DMS79 (cell line): ENCODE results near the gene CEP83.
"Not testable (repeated sequence)": the region's sequence is repeated elsewhere in the genome, so short reads cannot be mapped to it uniquely, and the experiment has no call there.

ENCODE experiments used
- DNase-seq: peaks from one replicate; lab custom pipeline; 2025; lab: John Stamatoyannopoulos, UW

The CEP83 gene

DNA sequence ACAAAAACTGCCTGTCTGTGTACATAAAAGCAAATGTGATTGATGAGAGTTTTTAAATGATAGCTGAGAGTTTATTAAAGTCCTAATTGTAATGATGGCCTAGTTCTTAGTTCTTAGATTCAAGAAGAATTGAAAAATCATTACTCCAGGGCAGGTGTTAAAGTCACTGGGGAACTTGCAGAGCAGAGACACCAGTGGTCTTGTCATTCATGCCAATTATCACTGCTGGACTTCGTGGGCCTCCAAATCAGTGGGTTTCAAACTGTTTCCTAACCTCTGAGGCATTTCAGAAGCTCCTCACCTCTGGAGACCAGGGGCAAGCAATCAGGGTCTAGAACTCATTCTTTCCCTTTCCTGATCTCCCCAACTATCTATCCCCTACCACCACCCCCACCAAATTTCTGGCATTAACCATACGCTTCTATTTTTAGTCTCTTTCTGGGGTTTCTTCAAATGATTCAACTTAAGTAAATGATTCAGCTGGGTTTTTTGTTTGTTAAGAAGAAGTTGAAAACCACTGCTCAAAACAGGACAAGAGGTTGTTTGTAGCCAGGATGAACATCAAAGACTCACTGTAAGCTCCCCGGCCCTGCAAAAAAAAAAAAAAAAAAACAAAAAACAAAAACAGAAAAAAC lies 80.1 kb downstream of the CEP83 start:
- no peak for DNase-seq

DNA sequence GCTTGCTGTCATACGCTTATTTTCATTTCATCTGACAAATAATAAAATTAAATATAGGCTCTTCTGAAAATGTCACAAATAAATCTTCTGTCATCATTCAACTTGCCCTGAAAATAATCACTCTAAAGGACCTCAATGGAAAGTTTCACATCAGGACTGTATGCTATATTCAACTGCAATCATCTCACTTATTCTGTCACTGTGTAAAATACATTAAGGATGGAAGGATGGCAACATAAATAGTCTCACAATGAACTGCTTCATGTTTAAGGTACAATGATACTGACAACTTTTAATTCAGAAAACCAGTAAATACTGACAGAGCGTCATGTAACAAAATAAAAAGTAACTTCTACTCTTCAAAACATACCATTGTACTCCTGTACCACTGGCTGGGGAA lies 82.1 kb downstream of the CEP83 start:
- DNase-seq = no peak

DNA sequence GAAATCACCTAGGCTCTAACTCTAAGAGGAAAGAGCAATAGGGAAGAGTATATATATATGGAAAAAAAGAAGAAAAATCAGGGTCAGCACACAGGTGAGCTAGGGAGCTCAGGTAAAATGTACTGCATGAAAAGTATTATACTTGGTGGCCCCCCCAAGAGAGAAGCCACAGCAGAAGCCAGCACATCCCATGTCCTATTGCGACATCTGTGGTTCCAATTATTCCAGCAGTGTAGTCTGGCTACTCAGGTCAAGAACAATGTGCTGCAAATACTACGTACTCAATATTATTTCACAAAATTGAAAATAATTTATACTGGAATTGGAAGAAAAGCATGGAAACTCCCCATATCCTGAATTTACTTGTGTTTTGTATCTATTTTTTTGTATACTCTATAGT lies 85.5 kb downstream of the CEP83 start:
- no peak for DNase-seq

DNA sequence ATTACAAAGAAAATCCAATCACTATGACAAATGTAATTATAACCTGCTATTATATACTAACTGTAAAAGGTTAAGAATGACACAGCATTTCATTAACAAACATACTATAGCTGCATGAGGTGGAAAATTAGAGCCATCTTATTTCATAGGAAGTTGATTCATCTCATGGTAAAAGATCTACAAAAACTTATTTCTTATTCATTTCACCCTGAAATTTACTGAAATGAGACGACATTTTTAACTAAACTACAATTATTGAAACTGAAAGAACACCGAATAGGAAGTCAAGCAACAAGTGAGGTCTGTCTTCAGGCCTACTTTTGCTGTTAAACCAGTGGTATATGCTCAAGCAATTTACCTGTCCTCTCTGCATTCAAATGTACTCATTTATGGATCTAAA lies 87.2 kb downstream of the CEP83 start:
- no peak for DNase-seq

DNA sequence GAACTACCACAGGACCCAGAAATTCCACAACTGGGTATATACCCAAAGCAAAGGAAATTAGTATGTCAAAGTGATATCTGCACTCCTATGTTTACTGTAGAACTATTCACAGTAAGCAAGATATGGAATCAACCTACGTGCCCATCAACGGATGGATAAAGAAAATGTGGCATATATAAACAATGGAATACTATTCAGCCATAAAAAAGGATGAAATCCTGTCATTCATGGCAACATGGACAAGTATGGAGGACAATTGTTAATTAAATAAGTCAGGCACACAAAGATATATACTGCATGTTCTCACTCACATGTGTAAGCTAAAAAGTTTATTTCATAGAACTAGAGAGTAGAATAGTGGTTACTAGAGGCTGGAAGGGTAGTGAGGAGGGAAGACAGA lies 97.0 kb downstream of the CEP83 start:
- DNase-seq = no peak

DNA sequence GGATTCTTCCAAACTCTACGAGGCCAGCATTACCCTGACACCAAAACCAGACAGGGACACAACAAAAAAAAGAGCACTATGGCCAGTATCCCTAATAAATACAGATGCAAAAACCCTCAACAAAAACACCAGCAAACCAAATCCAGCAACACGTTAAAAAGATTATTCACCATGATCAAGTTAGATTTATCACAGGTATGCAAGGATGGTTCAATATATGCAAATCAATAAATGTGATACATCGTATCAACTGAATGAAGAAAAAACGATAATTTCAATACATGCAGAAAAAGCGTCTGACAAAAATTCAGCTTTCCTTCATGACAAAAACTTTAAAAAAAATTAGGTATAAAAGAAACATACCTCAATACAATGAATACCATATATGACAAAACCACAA lies 99.9 kb downstream of the CEP83 start:
- no peak for DNase-seq

DNA sequence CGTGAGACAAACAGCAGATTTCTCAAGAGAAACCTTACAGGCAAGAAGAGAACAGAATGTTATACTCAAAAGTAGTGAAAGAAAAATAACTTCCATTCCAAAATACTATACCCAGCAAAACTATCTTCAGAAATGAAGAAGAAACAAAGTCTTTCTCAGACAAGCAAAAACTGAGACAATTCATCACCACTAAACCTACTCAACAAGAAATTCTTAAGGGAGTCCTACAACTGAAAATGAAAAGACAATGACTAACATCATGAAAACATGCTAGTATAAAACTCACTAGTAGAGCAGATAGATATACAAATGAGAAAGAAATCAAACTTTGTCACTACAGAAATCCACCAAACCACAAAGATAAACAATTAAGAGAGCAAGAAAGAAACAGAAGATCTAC lies 106.5 kb downstream of the CEP83 start:
- no peak for DNase-seq

DNA sequence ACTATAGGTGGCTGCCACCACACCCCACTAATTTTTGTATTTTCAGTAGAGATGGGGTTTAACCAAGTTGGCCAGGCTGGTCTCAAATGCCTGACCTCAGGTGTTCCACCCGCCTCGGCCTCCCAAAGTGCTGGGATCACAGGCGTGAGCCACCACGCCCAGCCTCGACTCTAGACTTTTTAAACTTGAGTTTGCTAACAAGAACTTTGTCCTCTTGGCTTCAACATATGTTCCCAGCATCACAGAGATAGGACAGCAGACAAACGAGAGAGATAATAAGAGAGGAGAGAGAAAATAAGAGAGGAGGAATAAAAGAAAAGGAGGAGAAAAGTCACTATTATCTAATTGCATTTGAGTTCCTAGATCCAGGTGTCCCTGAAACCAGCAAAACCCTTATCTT lies 119.1 kb downstream of the CEP83 start:
- no peak for DNase-seq

DNA sequence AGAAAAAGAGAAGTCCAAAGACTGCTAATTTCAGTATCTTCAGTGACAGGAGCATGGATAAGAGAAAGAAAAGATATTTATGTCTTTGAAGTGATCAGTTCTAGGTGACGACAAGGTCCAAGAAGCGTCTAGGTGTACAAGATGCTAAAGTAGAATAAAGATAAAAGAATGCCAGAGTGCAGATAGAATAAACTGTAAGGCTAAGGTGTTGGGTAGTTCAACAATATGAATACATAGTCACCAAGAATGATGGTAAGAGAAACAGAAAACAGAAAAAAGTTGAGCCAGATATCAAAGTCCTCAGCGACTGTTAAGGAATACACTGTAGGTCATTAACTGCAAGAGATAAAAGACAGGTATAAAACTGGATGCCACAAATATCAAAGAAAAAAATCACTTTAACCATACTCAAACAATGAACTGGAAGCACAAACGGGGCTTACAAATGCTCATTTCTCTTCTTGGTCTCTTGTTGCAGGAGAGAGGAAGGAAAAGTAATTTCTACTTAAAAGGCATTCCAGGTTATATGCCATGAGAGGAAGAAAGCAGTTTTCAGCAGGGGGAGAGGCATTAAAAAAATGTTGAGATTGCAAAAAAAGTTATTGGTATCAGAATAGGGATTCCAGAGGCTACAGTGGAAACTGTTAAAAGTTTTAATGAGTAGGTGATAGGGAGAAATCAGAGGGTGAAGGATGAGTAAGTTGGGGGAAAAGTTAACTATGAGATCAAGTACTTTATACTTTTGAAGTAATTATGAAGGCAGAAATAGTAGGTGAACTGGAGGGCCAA lies 121.5 kb downstream of the CEP83 start:
- no peak for DNase-seq

DNA sequence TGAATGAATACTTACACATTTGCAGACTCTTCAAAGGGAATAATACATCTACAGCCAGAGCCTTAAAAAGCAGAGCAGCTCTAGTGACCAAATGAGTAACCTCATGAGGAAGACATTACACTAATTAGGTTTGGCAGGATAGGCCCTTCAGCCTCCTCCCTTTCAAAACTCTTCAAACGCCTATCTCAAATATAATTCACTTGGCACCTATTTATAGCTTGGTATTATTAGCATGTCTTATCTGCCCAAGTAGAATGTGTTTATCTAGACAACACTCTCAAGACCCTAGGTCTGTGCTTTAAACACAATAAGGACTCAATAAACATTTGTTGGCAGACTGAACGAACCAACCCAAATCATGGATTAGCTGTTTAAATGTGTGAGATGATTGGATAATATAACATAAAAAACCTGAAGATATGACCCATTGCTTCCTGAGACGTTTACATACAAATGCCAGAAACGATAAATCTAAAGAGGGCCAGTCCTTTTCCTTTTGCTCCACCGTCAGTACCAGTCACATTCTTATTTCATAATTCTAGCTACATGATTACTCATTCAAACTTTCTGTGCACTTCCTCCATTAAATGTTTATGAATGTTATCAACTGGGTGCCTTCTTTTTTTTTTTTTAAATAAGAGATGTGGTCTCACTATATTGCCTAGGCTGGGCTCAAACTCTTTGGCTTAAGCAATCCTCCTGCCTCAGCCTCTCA lies 123.3 kb downstream of the CEP83 start:
- DNase-seq = no peak

DNA sequence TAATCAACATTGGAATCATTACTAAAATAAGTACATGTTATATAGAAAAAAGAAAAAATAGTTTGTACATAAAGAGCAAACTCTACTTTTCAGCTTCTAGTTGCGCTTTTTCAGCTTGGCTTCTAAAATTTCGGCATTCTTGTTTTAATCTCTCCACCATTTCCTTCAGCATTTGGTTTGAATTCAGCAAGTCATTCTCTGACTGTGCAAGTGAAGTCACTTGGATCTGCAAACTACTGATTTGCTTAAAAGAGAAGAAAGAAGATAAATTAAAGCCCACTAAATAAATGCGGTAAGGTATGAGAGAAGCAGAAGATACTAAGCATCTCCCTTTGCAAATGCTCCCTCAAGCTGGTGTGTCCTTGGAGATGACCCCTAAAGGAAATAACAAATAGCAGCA lies 126.3 kb downstream of the CEP83 start:
- no peak for DNase-seq

DNA sequence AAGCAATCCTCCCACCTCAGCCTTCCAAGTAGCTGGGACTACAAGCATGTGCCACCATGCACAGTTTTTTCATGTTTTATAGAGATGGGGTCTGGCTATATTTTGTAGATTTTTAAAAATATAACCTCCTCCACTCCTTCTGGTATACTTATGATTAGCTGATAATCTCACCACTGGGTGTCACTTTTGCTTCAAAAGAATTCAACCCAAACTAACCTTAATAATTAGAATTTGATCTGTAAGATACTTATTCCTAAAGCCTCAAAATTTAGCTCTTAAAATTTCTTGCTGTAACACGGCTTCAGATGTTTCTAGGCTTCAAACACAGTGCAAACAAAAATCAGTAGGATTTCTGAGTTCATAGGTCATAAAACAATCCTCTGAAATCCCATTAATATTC lies 130.3 kb downstream of the CEP83 start:
- DNase-seq = no peak

DNA sequence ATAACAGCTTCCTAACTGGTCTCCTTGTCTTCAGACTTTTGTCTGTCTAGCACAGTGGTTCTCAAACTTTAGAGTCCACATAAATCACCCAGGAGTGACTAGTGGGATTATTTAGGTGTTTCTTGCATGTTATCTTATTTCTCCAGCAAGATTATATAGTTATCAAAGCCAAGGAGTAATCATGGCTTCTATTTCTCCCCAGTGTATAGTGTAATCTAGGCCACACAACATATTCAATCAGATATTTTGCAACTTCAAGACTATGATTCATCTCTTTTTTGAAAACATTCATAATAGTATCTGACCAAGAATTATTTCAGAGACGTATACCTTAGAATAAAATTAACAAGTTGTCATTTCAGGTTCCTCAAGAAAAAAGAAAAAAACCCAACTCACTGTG lies 131.9 kb downstream of the CEP83 start:
- DNase-seq = no peak

DNA sequence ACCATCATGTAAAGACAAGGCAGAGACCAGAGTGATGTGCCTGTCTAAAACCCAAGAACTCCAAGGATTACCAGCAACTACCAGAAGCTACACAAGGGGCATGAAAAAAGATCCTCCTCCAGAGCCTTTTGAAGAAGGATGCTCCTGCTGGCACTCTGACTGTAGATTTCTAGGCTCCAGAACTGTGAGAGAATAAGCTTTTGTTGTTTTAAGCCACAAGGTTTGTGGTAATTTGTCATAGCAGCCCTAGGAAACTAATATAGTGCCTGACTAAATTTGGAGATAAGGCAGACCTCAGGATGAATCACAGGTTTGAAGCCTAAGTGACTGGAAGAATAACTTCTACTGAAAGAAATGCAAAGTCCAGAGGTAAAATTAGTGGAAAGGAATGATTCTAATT lies 132.9 kb downstream of the CEP83 start:
- no peak for DNase-seq

DNA sequence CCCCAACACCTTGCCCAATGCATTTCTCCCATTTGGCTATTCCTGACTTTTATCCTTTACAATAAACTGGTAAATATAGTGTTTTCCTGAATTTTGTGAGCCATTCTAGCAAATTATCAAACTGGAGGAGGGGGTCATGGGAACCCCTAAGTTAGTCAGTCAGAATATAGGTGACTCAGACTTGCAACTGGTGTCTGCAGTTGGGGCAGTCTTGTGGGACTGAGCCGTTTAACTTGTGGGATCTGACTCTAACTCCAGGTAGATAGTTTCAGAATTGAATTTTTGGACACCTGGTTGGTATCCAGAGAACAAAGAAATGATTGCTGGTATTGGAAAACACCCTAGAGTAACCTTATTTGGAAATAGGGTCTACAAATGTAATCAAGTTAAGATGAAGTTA lies 133.4 kb downstream of the CEP83 start:
- no peak for DNase-seq

DNA sequence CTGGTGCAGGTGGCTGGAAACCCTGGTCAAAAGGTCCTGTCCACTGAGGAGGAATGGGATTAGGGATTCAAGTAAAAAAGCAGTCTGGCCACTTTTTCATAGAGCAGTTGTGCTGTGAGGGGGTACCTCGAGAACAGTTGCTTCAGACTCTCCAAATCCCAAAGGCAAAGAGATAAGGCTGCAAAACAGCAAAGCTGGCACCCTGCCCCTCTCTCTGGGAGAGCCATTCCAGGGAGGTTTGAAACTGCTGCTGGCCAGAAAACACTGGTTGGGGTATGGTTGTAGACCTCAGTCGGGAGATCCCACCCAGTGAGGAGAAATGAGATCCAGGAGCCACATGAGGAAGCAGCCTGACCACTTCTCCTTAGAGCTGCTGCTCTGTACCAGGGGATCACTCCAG lies 137.3 kb downstream of the CEP83 start:
- no peak for DNase-seq

DNA sequence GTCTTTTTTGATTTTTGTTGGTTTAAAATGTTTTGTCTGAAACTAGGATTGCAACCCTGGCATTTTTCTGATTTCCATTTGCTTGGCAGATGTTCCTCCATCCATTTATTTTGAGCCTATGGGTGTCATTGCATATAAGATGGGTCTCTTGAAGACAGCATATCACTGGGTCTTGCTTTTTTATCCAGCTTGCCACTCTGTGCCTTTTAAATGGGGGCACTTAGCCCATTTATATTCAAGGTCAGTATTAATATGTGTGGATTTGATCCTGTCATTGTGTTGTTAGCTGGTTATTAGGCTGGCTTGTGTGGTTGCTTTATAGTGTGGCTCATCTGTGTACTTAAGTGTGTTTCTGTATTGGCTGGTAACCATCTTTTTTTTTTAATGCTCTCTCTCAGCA lies 139.6 kb downstream of the CEP83 start:
- no peak for DNase-seq

DNA sequence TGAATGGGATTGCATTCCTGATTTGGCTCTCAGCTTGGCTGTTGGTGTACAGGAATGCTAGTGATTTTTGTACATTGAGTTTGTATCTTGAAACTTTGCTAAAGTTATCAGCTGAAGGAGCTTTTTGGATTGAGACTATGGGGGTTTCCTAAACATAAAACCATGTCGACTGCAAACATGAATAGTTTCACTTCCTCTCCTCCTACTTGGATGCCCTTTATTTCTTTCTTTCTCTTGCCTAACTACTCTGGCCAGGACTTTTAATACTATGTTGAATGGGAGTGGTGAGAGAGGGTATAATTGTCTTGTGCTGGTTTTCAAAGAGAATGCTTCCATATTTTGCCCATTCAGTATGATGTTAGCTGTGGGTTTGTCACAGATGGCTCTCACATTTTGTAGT lies 141.5 kb downstream of the CEP83 start:
- DNase-seq = no peak

DNA sequence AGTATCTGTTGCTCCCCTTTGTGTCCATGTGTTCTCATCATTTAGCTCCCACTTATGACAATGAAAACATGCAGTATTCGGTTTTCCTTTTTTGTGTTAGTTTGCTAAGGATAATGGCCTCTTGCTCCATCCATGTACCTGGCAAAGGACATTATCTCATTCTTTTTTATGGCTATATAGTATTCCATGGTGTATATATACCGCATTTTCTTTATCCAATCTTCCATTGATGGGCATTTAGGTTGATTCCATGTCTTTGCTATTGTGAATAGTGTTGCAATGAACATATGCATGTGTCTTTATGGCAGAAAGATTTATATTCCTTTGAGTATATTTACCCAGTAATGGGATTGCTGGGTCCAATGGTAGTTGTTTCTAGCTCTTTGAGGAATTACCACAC lies 143.1 kb downstream of the CEP83 start:
- DNase-seq = not testable (repeated sequence)

DNA sequence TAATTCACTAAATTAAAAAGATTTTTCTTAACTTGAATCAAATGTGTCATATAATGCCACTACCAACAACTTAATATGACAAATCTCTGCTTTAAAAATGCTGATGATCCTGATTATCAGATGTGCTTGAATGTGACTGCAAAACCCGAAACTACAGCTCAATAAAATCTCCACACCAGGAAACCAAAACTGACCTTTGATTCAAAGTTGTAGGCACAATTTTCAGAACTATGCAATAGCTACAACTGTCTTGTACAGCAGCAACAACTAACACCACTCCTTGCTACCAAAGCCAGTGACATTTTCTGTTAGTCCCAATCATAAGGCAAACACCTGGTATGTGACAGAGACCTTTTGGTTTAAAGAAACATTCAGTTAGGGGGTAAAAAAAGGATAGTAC lies 147.3 kb downstream of the CEP83 start:
- no peak for DNase-seq

DNA sequence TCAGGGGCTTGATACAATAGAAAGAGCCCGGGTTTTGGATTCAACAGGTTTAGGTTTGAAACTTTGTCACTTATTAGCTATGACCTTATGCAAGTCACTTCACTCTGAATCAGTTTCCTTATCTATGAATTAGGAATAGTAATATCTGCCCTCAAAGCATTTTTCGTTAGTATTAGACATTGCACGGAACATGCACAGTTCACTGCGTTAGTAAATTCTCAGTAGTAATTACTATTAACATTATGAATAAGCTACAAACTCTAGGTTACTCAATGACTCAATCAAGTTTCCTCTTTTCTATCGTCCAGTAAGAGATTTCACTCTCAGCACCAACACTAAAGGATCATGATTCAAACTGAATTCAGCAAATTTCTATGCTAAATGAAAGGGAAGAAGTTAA lies 150.3 kb downstream of the CEP83 start:
- no peak for DNase-seq

DNA sequence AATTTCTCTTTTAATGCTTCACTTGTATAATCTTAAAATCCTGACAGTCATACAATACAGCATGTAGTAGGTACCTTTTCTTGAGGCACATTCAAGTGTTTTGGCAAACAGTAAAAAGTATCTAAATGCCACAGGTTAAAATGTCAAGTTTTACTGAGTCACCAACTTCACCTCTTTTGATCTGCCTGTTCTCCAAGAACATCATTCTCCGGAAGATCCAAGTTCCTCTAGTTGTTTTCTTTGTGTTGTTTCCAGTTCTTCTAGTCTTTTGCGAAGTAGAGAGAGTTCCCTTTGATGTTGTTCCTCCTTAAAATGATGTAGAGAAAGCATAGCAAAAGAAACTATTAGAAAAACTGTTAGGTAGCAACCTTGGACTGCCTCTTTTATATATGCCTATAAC lies 151.1 kb downstream of the CEP83 start:
- DNase-seq = no peak
